Measurements from ENCODE around the gene CTH.
"Not testable (repeated sequence)": the region's sequence is repeated elsewhere in the genome, so short reads cannot be mapped to it uniquely, and the experiment has no call there.

CTH gene

GRCh38 chr1:70367397-70367796 lies 43.7 kb upstream of the CTH start:
- not testable (repeated sequence) for H3K4me2 ChIP-seq (ENCODE audit: low read length); H3K79me2 ChIP-seq (ENCODE audit: control insufficient read depth, low read length); H3K27ac ChIP-seq (ENCODE audit: low read depth, low read length); H3K27me3 ChIP-seq (ENCODE audit: control insufficient read depth, low read length); H3K36me3 ChIP-seq (ENCODE audit: control insufficient read depth, low read length); H3F3A ChIP-seq (ENCODE audit: control insufficient read depth, insufficient read depth); H3K4me3 ChIP-seq (ENCODE audit: low read length); H4K20me1 ChIP-seq (ENCODE audit: control insufficient read depth, insufficient read depth, low read depth, low read length); H3K9me3 ChIP-seq (ENCODE audit: control insufficient read depth, insufficient read depth, low read length); H3K4me1 ChIP-seq (ENCODE audit: control insufficient read depth, low read length); H3K9me2 ChIP-seq (replicated peaks; ENCODE audit: control insufficient read depth, low read length)

- H3K4me3 ChIP-seq (ENCODE audit: low read length); H3K36me3 ChIP-seq (ENCODE audit: control insufficient read depth, low read length); H3K4me2 ChIP-seq (ENCODE audit: low read length); H3K4me1 ChIP-seq (ENCODE audit: control insufficient read depth, low read length); H3K9me2 ChIP-seq (replicated peaks; ENCODE audit: control insufficient read depth, low read length); H3K27ac ChIP-seq (ENCODE audit: low read depth, low read length); H3K79me2 ChIP-seq (ENCODE audit: control insufficient read depth, low read length); H4K20me1 ChIP-seq (ENCODE audit: control insufficient read depth, insufficient read depth, low read depth, low read length); H3K9me3 ChIP-seq (ENCODE audit: control insufficient read depth, insufficient read depth, low read length); H3F3A ChIP-seq (ENCODE audit: control insufficient read depth, insufficient read depth); H3K27me3 ChIP-seq (ENCODE audit: control insufficient read depth, low read length): not testable (repeated sequence)
These were observed 39.5 kb upstream of the CTH start for GRCh38 chr1:70371586-70371985.

- H4K20me1 ChIP-seq (ENCODE audit: control insufficient read depth, insufficient read depth, low read depth, low read length), result no peaks in the 10 kb centered on the region
- no peaks in the 10 kb centered on the region for H3F3A ChIP-seq (ENCODE audit: control insufficient read depth, insufficient read depth)
- no peak overlapping the region for H3K4me3 ChIP-seq (ENCODE audit: low read length)
- H3K4me2 ChIP-seq (ENCODE audit: low read length), result no peak overlapping the region
- H3K27ac ChIP-seq (ENCODE audit: low read depth, low read length), result no peak overlapping the region
- no peaks in the 10 kb centered on the region for H3K4me1 ChIP-seq (ENCODE audit: control insufficient read depth, low read length)
- H3K36me3 ChIP-seq (ENCODE audit: control insufficient read depth, low read length), result no peaks in the 10 kb centered on the region
- no peaks in the 10 kb centered on the region for H3K79me2 ChIP-seq (ENCODE audit: control insufficient read depth, low read length)
- no peaks in the 10 kb centered on the region for H3K9me2 ChIP-seq (replicated peaks; ENCODE audit: control insufficient read depth, low read length)
- TF ChIP-seq EZH2phosphoT487 (IDR thresholded peaks at IDR 0.05; ENCODE audit: borderline replicate concordance, low read length) (no peak), CTCF (IDR thresholded peaks at IDR 0.05; ENCODE audit: low read depth, low read length, poor library complexity, severe bottlenecking) (no peak)
- H3K9me3 ChIP-seq (ENCODE audit: control insufficient read depth, insufficient read depth, low read length), result no peaks in the 10 kb centered on the region
- H3K27me3 ChIP-seq (ENCODE audit: control insufficient read depth, low read length), result no peaks in the 10 kb centered on the region
These were observed 38.6 kb upstream of the CTH start for GRCh38 chr1:70372426-70372825.

- H3K4me2 ChIP-seq (ENCODE audit: low read length); H3K4me1 ChIP-seq (ENCODE audit: control insufficient read depth, low read length); H3F3A ChIP-seq (ENCODE audit: control insufficient read depth, insufficient read depth); H3K9me3 ChIP-seq (ENCODE audit: control insufficient read depth, insufficient read depth, low read length); H4K20me1 ChIP-seq (ENCODE audit: control insufficient read depth, insufficient read depth, low read depth, low read length); H3K27ac ChIP-seq (ENCODE audit: low read depth, low read length); H3K9me2 ChIP-seq (replicated peaks; ENCODE audit: control insufficient read depth, low read length); H3K27me3 ChIP-seq (ENCODE audit: control insufficient read depth, low read length); H3K4me3 ChIP-seq (ENCODE audit: low read length); H3K79me2 ChIP-seq (ENCODE audit: control insufficient read depth, low read length); H3K36me3 ChIP-seq (ENCODE audit: control insufficient read depth, low read length): not testable (repeated sequence)
These were observed 37.5 kb upstream of the CTH start for GRCh38 chr1:70373580-70373979.

- H3K9me3 ChIP-seq (ENCODE audit: control insufficient read depth, insufficient read depth, low read length), result no peaks in the 10 kb centered on the region
- TF ChIP-seq CTCF (IDR thresholded peaks at IDR 0.05; ENCODE audit: low read depth, low read length, poor library complexity, severe bottlenecking) (no peak), EZH2phosphoT487 (IDR thresholded peaks at IDR 0.05; ENCODE audit: borderline replicate concordance, low read length) (no peak)
- H3K9me2 ChIP-seq (replicated peaks; ENCODE audit: control insufficient read depth, low read length), result no peaks in the 10 kb centered on the region
- H3K4me2 ChIP-seq (ENCODE audit: low read length), result no peak overlapping the region
- H3K27ac ChIP-seq (ENCODE audit: low read depth, low read length), result no peak overlapping the region
- H3K4me1 ChIP-seq (ENCODE audit: control insufficient read depth, low read length), result no peaks in the 10 kb centered on the region
- no peaks in the 10 kb centered on the region for H3K36me3 ChIP-seq (ENCODE audit: control insufficient read depth, low read length)
- no peaks in the 10 kb centered on the region for H3K79me2 ChIP-seq (ENCODE audit: control insufficient read depth, low read length)
- H3K27me3 ChIP-seq (ENCODE audit: control insufficient read depth, low read length), result no peaks in the 10 kb centered on the region
- H4K20me1 ChIP-seq (ENCODE audit: control insufficient read depth, insufficient read depth, low read depth, low read length), result no peaks in the 10 kb centered on the region
- no peak overlapping the region for H3K4me3 ChIP-seq (ENCODE audit: low read length)
- H3F3A ChIP-seq (ENCODE audit: control insufficient read depth, insufficient read depth), result no peaks in the 10 kb centered on the region
These were observed 34.9 kb upstream of the CTH start for GRCh38 chr1:70376196-70376595.

Data from DOHH2 (cell line).